Hematopoietic multipotent progenitor cell (in vitro differentiated cells): ENCODE results near the gene EML1. TPM values are rescaled to one million over a fixed set of nuclear protein-coding genes. Genes with fewer than 3 reads are reported as not detected.

Source experiments
- DNase-seq, 3 donors: peaks; one replicate each; pipeline ENCODE4 v3.0.0-alpha.2; 2011 to 2015; ENCODE audit warnings: low read depth in 2 of 3, low spot score in 2 of 3
- total RNA-seq: library from RNA; depleted of rRNA; stranded (reverse); fragments of >200 nt; gene quantifications from one replicate; pipeline ENCODE4 v1.2.3, GENCODE V29; 2012

EML1 gene
- total RNA-seq, 1 donor, result under 0.01 TPM

GRCh38 chr14:99777951-99778350 lies 15.3 kb upstream of the EML1 start:
- DNase-seq, result no peak

- no peak for DNase-seq
Measured at GRCh38 chr14:99779751-99780150, 13.5 kb upstream of the EML1 start.

GRCh38 chr14:99780690-99781089 lies 12.5 kb upstream of the EML1 start:
- DNase-seq, result no peak

GRCh38 chr14:99781091-99781490 lies 12.1 kb upstream of the EML1 start:
- DNase-seq, result no peak

- DNase-seq, result no peak
Measured at GRCh38 chr14:99781853-99782610, 11.2 kb upstream of the EML1 start.

- no peak for DNase-seq
Measured at GRCh38 chr14:99784508-99784907, 8.7 kb upstream of the EML1 start.

GRCh38 chr14:99785426-99785825 lies 7.8 kb upstream of the EML1 start:
- no peak for DNase-seq

GRCh38 chr14:99786511-99786989 lies 6.7 kb upstream of the EML1 start:
- no peak for DNase-seq

- no peak for DNase-seq
Measured at GRCh38 chr14:99788713-99789112, 4.5 kb upstream of the EML1 start.

GRCh38 chr14:99789581-99789980 lies 3.6 kb upstream of the EML1 start:
- DNase-seq, result no peak

- no peak for DNase-seq
Measured at GRCh38 chr14:99790201-99790977, 2.8 kb upstream of the EML1 start.

GRCh38 chr14:99790978-99791376 lies 2.2 kb upstream of the EML1 start:
- DNase-seq, result no peak

GRCh38 chr14:99791476-99792209 lies 1.6 kb upstream of the EML1 start:
- DNase-seq, result no peak

- DNase-seq, result no peak
Measured at GRCh38 chr14:99792210-99792535, 1.0 kb upstream of the EML1 start.

- DNase-seq, result no peak
Measured at GRCh38 chr14:99792551-99793212, 531 bp upstream of the EML1 start.

GRCh38 chr14:99794151-99794780 lies 1.1 kb downstream of the EML1 start:
- no peak for DNase-seq

- no peak for DNase-seq
Measured at GRCh38 chr14:99795046-99795445, 1.8 kb downstream of the EML1 start.

GRCh38 chr14:99797231-99797630 lies 4.0 kb downstream of the EML1 start:
- DNase-seq, result no peak

GRCh38 chr14:99800781-99801180 lies 7.6 kb downstream of the EML1 start:
- no peak for DNase-seq

GRCh38 chr14:99802301-99803105 lies 9.3 kb downstream of the EML1 start:
- no peak for DNase-seq
